ENCODE measurements around the gene RBM28.

DNA sequence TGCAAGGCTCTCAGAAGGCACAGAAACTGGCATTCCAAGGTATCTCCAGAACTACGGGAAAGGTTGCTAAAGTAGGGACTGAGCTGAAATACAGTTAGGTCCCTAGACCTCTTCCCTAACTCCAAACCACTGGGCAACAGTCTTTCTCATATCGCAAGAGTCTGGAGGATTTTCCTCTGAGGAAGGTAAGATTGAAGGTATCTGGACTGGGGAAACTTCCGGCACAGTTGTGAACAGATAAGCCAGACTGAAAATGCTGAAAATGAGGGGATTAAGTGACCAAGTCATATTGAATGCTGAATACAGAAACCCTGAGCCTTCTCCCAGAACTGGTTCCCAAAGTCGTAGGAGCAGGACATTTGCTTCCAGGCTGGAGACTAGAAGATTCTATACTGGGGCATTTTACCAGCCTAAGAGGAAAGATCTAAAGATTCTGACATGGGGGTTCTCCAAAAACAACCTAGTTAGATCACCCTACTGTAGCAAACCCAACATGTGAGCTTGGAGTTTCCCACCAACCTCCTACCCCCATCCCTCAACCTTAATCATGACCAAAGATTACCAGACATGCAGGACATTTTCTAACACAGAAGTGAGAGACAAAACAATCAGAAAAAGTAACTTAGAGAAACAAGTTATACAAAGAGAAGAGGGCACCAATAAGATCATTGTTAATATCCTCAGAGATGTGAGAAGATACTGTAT lies 20.6 kb upstream of the RBM28 start:
- TF ChIP-seq, protein P1, sequence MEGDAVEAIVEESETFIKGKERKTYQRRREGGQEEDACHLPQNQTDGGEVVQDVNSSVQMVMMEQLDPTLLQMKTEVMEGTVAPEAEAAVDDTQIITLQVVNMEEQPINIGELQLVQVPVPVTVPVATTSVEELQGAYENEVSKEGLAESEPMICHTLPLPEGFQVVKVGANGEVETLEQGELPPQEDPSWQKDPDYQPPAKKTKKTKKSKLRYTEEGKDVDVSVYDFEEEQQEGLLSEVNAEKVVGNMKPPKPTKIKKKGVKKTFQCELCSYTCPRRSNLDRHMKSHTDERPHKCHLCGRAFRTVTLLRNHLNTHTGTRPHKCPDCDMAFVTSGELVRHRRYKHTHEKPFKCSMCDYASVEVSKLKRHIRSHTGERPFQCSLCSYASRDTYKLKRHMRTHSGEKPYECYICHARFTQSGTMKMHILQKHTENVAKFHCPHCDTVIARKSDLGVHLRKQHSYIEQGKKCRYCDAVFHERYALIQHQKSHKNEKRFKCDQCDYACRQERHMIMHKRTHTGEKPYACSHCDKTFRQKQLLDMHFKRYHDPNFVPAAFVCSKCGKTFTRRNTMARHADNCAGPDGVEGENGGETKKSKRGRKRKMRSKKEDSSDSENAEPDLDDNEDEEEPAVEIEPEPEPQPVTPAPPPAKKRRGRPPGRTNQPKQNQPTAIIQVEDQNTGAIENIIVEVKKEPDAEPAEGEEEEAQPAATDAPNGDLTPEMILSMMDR (IDR thresholded peaks at IDR 0.05; ENCODE audit: borderline replicate concordance, extremely low read depth, low read length, poor library complexity, severe bottlenecking): no peak
- TF ChIP-seq EZH2 (IDR thresholded peaks at IDR 0.05; ENCODE audit: borderline replicate concordance, low read depth, low read length, severe bottlenecking): no peak

Measured in DND-41 (cell line).